Measurements from ENCODE around the gene CFAP99.
"Not testable (repeated sequence)": the region's sequence is repeated elsewhere in the genome, so short reads cannot be mapped to it uniquely, and the experiment has no call there.

The CFAP99 gene

DNA sequence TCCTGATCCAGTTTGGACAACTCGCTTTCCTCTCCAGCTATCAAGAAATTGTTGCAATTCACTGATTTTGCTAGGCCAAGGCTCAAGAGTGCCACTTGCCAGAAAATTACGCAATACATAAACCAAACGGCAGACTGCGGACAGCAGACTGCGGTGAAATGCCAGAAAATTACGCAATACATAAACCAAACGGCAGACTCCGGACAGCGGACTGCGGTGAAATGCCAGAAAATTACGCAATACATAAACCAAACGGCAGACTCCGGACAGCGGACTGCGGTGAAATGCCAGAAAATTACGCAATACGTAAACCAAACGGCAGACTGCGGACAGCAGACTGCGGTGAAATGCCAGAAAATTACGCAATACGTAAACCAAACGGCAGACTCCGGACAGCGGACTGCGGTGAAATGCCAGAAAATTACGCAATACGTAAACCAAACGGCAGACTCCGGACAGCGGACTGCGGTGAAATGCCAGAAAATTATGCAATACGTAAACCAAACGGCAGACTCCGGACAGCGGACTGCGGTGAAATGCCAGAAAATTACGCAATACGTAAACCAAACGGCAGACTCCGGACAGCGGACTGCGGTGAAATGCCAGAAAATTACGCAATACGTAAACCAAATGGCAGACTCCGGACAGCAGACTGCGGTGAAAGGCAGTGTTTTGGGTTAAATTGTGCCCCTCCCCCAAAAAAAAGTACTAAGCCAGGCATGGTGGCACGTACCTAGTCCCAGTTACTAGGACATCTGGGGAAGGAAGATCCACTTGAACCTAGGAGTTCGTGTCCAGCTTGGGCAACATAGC, 11.4 kb downstream of the CFAP99 start:
- not testable (repeated sequence) for DNase-seq (ENCODE audit: low spot score)

DNA sequence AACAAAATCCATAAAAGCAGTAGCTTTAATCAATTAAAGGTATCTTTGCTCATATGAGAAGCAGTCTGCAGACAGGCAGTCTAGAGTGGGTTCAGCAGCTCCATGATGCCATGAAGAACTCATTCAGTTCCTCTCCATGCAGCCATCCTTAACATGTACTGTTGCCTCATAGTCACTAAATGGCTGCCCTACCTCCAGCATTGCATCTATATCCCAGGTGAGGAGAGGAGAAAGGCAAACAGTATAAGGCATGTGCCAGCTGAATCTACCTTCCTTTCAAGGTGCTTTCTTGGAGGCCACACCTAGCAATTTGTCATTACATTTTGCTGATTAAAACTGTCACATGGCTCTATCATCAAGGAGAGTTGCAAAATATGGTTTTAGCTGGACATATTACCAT, 13.2 kb downstream of the CFAP99 start:
- DNase-seq (ENCODE audit: low spot score), result no peak

DNA sequence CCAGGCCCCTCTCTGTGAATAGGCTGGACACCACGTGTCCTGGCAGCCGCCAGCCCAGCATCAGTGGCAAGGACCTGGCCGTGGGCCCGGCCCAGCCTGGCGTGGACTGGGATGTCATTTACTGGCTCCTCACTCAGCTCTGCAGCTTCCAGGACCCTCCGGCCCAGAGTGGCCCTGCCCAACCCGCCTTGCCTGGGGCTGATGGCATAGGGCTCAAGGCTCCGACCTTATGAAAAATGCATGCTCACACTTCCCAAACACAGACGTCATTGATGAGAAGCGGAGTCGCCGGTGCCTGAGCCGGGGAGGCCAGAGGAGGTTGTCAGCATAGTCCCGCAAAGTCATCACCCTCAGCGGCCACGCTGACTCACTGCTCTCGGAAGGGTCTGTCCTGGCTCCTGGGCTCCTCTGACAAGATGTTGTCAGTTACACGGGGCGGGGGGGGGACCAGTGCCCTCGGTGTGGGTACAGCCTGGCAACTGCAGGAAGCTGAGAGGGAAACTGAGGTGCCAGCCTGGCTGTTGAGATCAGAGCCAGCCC, 14.3 kb downstream of the CFAP99 start:
- no peak for DNase-seq (ENCODE audit: low spot score)

DNA sequence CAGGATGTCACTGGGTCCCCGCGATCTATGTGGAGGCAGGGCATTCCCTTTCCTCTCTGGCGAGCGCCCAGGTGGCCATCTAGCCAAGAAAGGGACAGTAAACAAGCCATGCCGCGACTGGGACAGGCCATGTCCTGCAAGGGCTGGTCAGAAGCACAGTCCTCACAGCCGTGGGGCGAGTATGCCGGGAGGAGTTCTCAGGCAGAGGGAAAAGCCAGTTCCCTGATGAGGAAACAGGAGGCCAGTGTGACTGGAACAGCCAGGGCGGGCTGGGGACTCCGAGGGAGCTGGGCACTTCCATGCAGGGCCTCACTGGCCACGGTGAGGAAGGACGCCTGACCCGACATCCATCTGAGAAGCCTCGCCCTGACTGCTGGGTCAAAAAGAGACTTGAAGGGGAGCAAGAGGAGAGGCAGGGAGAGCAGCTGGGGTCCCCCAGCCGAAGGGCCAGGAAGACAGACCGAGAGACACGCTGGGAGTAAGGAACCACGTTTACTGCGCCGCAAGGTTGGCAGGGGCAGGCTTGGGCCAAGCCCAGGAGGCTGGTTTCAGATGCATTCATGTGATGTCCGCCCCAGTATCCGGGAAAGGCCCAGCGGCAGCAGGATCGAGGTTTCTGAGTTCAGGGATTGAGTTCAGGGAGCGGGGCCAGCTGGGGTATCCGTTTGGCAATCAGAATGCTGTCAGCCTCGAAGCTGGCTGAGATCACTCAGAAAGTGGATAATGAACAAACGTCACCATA, 15.0 kb downstream of the CFAP99 start:
- no peak for DNase-seq (ENCODE audit: low spot score)

DNA sequence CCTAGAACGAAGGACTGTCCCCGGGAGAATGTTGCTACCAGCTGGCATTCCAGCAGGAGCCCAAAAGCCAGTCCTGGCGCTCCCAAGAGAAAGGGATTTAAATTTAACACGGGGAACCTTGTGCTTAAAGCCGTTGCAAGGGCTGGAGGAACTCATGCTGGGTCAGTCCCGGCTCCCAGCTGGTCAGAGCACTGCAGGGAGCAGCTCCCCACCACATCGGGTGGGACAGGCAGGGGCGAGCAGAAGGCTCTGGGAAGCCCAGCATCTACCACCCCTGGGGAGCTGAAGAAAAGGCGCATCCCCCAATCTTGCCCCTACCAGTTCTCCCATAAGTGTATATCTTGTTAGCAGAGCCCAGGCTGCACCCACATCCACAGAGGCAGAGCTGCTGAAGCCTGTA, 15.7 kb downstream of the CFAP99 start:
- DNase-seq (ENCODE audit: low spot score), result no peak

DNA sequence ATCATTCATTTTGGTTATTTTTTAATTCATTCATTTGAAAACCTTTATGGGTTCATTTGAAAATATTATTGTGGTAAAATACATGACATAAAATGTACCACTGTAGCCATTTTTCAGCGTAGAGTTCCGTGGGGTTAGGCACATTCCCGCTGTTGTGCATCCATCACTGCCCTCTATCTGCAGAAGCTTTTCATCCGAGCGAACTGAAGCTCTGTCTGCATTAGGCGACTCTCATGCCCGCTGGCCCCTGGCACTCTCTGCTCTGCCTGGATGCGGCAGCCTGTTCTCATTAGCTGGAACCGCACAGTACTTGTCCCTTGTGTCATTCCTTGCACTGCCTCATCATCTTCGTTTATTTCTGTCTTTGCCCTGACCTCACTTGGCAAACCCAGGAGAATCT, 17.5 kb downstream of the CFAP99 start:
- no peak for DNase-seq (ENCODE audit: low spot score)

DNA sequence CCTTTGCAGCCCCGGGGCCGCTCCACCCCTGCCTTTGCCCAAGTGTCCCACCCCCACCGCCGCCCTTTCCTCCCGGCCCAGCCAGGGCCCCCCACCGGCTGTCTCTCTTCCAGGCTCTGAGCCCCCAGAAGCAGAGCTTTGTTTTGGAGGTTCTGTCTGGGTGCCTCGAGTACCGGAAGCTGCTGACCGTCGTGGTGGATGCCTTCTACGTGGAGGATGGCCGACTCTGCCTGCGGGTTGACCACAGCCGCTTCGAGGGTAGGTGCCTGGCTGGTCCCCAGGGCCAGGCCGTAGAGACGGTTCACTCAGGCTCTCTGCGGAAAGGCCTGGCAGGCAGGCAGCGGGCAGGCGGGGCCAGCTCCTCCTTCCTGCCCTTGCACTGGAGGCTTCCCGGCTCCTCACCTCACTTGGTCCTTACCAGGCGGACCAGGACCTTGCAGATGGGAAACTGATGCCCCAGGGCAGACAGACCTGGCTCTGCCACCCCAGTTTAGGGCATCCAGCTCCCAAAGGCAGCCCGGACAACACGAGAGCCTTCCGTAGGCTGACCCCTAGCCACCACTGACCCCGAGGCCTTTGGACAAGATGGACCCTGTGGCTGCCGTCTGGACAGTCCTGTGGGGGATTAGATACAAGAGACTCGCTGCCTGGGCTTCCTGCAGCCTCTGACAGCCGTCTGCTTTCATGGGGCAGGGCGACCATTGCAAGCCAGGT, 18.2 kb downstream of the CFAP99 start:
- DNase-seq (ENCODE audit: low spot score), result no peak

DNA sequence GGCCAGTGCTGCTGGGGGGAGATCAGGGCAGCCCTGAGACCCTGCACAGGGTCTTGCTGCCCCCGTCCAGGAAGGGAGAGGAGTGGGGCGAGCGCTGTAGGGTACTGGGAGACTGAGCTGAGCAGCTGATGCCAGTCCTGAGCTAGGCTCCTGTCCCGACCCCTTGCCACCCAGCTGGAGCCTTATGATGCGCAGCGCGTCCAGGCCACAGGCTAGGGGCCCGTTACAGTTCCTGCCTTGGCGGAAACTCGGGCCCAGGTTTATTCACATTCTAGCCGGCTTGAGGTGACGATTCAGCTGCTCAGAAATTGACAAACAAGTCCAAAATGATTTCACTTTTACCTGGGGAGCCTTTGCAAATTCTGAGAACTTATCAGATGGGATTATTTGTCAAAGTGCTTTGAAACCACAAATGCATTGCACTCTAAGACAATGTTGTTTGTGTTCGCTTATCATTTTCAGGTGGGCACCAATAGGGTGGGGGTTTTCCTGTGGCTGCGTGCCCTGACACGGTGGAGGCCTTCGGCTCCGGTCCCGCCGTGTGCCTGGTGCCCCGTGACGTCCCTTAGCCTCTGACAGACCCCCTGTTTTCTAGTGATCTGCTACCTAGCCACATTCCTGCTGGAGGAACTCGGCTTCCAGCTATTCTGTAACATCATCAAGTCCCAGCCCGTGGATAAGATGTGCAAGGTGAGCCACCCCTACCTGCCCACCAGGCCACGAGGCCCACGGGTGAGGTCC, 18.9 kb downstream of the CFAP99 start:
- no peak for DNase-seq (ENCODE audit: low spot score)

DNA sequence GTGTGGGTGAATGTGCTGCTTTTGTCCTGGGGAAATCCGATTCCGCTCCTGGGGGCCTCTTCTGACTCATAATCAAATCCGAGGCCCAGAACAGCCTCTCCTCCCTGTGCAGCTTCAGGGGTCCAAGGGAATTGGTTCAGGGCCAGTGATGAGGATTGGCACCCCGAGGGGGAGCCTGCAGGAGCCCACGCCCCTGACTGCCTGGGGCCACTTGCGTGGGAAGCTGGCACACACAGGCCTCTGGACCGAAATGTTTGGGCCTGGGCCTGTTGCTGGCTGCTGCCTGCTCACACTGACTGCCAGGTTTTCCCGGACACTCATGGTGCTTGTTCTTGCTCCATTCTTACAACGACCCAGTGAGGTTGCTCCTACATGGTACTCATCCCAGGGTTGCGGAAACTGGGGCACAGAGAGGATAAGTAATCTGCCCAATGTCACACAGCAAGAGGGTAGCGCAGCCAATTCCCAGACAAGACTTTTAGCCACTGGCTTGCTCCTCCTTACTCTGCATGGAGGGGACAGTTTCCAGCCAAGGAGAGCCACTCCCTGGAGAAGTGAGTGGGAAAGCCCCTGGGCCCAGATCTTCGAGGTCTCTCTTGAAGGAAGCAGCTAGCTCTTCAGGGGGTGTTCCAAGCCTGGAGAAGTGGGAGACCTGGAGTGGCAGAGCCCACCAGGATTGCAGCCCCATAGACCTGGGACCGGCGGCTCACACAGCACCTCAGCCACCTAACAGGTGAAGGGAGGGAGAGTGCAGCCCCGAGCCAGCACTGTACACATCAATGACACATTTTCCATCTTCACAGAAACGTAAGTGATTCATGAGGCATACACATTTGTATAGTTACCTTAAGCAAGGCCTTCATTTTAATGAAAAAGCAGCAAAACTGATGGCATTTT, 20.3 kb downstream of the CFAP99 start:
- DNase-seq (ENCODE audit: low spot score), result no peak

DNA sequence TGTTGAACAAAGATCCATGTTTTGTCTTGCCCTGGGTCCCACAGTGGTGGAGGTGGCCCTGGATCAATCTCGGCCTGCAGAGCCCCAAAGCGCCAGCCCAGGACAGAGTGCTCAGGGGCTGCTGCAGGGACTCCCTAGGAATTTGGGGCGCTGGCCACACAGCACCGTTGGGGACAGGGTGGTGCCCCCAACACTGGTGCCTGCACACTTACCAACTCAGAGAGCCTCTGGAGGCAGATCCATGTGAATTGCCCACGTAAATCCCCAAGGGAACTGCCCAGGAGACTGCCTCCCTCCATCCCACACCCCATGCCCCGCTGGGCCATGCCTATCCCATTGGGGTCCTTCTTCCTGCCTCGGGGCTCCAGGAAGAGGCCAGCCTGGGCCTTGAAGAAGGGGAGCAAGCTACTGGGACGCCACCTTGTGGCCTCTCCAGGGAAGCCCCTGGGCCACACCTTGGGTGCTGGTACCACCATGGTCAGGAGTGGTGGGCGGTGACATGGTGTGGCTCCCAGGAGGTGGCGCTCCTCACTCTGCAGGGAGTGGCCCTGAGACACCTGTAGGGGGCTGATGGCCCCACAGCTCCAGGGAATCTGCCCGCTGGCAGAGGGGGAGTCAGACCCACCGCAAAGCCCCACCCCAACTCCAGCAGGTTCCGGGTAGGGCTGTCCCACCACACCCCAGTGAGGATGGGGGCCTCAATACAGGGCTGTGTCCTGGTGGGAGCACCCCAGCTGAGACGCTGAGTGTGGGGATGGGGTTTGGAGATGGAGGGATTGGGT, 22.8 kb downstream of the CFAP99 start:
- DNase-seq (ENCODE audit: low spot score), result no peak

DNA sequence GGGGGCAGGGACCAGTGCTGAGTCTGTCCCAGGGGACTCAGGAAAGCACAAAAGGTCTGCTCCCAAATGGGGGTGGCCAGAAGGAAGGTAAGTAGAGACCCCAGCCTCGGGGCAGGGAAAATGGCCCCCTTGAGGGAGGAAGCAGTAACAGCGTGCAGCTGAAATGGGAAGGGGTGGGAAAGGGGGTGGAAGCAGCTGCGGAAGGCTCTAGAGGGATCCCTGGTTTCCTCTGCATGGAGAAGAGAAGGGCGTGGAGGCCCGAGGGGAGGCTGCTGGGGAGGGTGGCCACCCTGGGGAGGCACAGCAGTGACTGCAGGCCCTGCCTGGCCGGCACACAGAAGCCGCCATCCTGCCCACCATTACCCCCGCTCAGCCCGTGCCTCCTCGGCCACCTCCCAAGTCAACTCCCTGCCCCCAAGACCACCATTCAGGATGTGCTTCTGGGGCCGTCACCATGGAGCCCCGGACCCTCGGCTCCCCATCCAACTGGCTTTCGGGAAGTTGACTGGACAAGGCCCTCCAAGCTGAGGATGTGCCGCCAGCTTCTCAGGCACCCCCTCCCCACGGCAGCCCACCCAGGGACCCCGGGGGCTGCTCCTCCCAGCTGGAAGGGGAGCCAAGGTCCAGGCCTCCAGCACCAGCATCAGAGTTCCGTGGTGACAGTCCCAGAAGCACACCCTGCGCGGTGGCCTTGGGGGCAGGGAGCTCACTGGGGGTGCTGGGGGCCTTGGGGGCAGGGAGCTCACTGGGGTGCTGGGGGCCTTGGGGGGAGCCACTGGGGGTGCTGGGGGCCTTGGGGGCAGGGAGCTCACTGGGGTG, 23.6 kb downstream of the CFAP99 start:
- no peak for DNase-seq (ENCODE audit: low spot score)

DNA sequence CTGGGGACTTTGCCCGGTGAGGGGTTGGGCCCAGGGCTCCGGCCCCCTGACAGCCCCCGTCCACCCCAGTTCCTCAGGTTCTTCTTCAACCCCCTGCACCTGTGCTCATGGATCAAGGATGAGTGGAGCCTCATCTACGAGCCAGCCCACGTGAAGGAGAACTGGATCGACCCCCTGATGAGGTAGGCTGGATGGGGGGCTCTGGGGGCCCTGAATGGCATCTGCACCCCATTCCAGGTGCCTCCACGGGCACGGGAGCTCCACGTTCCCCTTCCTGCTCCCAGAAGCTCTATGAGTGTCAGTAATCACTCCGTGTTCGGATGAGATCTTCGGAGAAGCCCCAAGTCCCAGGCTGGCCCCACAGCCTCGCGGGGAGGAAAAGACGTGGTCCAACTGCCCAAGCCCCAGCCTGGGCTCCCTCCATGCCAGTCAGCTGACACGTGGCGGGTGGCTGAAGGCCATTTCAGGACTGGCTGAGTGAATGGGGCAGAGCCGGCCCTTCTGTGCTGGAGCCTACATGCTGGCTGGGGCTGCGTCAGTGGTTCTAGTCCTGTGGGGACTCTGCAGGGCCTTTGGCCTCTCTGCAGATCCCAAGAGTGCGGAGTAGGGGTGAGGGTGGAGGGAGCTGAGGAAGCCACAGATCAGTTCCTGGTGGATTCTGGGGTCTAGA, 24.4 kb downstream of the CFAP99 start:
- DNase-seq (ENCODE audit: low spot score), result no peak

DNA sequence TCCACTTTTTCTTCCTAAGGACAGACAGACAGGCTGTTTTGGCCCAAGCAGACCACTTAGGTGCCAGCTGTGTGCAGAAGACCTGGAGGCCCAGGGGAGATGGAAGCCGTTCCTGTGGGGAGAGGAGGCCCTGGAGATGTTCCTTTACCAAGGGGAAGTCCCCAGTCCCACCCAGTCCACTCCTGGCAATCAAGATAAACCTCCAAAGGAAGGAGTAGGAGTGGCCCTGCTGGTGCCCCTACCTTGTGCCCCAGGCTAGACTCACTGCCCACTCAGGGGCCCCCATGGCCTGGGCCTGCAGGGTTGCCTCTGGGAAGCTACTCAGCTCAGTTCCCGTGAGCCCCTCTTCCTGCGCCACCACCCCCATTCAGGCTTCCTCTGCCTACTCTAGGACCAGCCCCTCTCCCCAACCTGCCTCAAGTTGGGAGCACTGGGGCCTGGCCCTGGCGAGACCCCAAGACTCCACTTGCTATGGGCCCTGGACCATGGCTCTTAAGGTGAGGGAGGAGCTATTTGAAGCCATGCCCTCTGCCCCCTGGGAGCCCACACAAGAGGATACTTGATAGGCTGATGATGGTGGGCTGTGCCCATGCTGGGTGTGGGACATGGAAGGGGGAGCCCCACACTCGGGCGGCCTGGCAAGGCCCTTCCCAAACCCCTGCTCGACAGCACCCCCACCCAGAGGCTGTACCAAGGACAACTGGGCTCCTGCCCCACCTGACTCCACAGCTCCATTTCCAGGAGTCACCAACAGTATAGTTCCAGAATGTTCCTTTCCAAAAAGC, 25.4 kb downstream of the CFAP99 start:
- DNase-seq (ENCODE audit: low spot score), result no peak

DNA sequence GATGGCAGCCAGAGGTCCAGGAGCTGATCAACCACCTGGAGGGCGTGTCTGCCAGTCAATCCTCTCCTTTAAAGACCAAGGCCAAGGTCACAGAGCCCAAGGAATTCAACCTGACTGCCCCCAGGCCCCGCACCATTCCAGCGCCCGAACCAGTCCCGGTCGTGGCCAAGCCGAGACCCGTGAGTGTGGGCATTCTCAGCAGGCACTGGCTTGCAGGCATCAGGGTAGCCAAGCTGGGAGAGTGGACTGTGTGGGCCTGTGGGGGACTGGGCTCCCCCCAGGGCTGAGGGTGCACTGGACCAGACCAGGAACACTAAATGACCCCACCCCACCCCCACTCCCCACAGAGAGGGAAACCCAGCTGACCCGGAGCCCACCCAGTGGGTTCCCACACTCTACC, 26.4 kb downstream of the CFAP99 start:
- no peak for DNase-seq (ENCODE audit: low spot score)

DNA sequence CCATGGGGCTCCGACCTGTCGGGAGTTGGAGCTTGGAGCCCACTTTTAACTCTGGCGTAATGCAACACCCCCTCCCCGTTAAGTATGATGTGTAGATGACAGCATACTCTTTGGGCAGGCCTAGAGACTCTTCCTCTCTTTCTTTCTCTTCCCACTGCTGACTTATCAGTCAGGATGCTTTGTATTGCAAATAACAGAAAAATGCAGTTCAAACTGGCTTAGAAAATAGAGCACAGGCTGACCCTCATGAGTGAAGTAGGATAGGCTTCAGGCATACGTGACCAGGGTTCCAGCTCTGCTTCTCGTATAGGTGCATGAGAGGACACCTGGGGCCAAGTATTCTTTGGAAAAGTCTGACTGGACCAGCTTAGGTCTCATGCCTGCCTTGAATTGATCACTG, 26.8 kb downstream of the CFAP99 start:
- DNase-seq (ENCODE audit: low spot score), result no peak

DNA sequence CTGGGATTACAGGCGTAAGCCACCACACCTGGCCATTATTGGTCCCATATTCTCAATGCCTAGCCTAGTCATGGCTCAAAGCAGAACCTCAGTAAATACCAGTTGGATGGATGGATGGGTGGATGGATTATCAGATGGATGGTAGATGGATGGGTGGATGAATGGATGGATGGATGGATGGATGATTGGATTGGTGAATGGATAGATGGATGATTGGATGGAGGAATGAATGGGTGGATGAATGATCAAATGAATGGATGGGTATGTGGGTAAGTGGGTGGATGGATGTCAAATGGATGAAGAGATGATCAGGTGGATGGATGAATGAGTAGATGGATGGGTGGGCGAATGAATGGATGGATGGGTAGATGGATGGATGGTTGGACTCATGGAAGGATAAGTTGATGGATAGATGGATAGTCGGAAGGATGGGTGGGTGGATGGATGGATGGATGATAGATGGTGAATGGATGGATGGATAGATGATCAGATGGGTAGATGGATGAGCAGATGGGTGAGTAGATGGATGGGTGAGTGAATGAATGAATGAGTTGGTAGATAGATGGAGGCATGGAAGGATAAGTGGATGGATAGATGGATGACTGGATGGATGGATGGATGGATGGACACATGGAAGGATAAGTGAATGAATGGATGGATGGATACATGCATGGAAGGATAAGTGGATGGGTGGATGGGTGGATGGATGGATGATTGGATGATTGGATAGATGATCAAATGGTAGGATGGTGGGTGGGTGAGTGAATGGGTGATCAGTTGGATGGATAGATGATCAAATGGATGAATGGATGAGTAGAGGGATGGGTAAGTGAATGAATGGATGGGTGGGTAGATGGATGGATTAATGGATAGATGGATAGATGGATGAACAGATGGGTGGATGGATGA, 28.2 kb downstream of the CFAP99 start:
- DNase-seq (ENCODE audit: low spot score), result no peak

DNA sequence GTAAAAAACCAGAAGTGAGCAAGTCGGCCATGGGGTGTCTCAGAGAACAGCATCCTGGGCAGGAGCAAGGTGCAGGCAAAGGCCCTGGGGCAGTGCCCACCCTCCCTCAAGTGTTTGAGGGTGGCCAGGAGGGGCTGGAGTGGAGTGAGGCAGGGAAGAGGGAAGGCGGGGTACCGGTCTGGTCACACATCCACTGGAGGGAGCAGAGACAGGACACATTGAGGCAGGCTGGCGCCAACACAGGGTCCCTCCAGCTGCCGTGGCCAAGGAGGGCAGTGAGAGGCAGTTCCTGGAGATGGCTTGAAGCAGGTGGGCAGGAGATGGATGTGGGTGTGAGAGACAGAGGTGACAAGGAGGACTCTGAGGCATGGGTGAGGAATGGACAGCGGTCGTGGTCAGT, 29.8 kb downstream of the CFAP99 start:
- no peak for DNase-seq (ENCODE audit: low spot score)
